HepG2 (cell line): ENCODE results near the gene NECAB2. TPM values are rescaled to one million over a fixed set of nuclear protein-coding genes. Genes with fewer than 3 reads are reported as not detected.

Experiments used
- ATAC-seq: fragments of 200-7000 bp; cut with Tn5 transposase; 3 replicates; pipeline ENCODE4 v1.9.1; 2020; ENCODE audit warnings: mild to moderate bottlenecking, moderate library complexity
- BruUV-seq: library from RNA; stranded (reverse); fragments of 400-500 nt; replicated peaks from 2 replicates; lab custom pipeline; 2021; lab: Mats Ljungman, UMichigan
- CTCF ChIA-PET: fragments of 300-600 bp; formaldehyde crosslinking; extraction: SDS; loops from one replicate; lab custom pipeline; 2021; ENCODE audit warnings: low total read pairs, inconsistent platforms, low intra/inter-chr PET ratio; lab: Yijun Ruan, JAX
- POLR2A ChIA-PET: fragments of 350-600 bp; sonication (Branson Sonifier 250); formaldehyde crosslinking; loops from one replicate; lab custom pipeline; 2020; ENCODE audit warnings: antibody characterized with exemption, inconsistent platforms; lab: Yijun Ruan, JAX
- DNase-seq: peaks from one replicate; pipeline ENCODE4 v3.0.0-alpha.2; 2015; ENCODE audit warnings: low spot score
- FAIRE-seq: peaks from 3 replicates; lab custom pipeline; 2011; peaks lifted over from hg19 to GRCh38; lab: Jason Lieb, UNC
- H2AFZ ChIP-seq: one replicate; pipeline ENCODE4 v1.6.1; 2011; ENCODE audit warnings: low read length, inconsistent platforms
- H3K27ac ChIP-seq: fragments of 300-600 bp; 3 replicates; pipeline ENCODE4 v1.8.0; 2011; ENCODE audit warnings: mixed run types, mild to moderate bottlenecking, mixed read lengths, low read length, inconsistent platforms; ENCODE audit not compliant: insufficient read depth; ENCODE audit errors: extremely low read length
- H3K27me3 ChIP-seq, 2 experiments: fragments of 200-600 bp in 1 of 2; 2 replicates in 1 of 2; 3 replicates in 1 of 2; pipeline versions ENCODE4 v1.6.0 to v1.8.0; 2011; ENCODE audit warnings: low read length in 2 of 2, mild to moderate bottlenecking in 2 of 2, moderate library complexity in 2 of 2, inconsistent platforms in 1 of 2; ENCODE audit not compliant: insufficient read depth in 2 of 2, control insufficient read depth in 1 of 2
- H3K36me3 ChIP-seq, 2 experiments: fragments of 200-600 bp in 1 of 2; replicated peaks in 1 of 2; 2 replicates in 1 of 2; 3 replicates in 1 of 2; pipeline versions ENCODE4 v1.5.1 to v1.8.0; 2011; ENCODE audit warnings: low read length in 2 of 2, inconsistent platforms in 1 of 2; ENCODE audit not compliant: insufficient read depth in 2 of 2, control insufficient read depth in 1 of 2
- H3K4me1 ChIP-seq: 2 replicates; pipeline ENCODE4 v1.5.1; 2012; ENCODE audit warnings: low read length, inconsistent platforms; ENCODE audit not compliant: insufficient read depth
- H3K4me2 ChIP-seq: 2 replicates; pipeline ENCODE4 v1.6.0; 2011; ENCODE audit warnings: low read depth, low read length, inconsistent platforms
- H3K4me3 ChIP-seq, 3 experiments: fragments of 200-600 bp in 1 of 3; sonication (generic), shearing (Covaris generic) in 1 of 3; replicated peaks in 1 of 3; 2 replicates each; pipeline ENCODE4 v1.5.1; 2011 to 2016; ENCODE audit warnings: low read length in 3 of 3, inconsistent platforms in 2 of 3, low read depth in 2 of 3, mild to moderate bottlenecking in 2 of 3, control low read depth in 1 of 3, mixed read lengths in 1 of 3; ENCODE audit not compliant: insufficient read depth in 1 of 3
- H3K79me2 ChIP-seq: one replicate; pipeline ENCODE4 v1.6.1; 2011; ENCODE audit warnings: low read length, inconsistent platforms; ENCODE audit not compliant: insufficient read depth
- H3K9ac ChIP-seq: 2 replicates; pipeline ENCODE4 v1.6.0; 2011; ENCODE audit warnings: mild to moderate bottlenecking, low read depth, low read length, inconsistent platforms; ENCODE audit not compliant: insufficient read depth
- H3K9me3 ChIP-seq: 2 replicates; pipeline ENCODE4 v1.5.1; 2012; ENCODE audit warnings: mild to moderate bottlenecking, low read length
- H4K20me1 ChIP-seq: 2 replicates; pipeline ENCODE4 v1.6.0; 2011; ENCODE audit warnings: inconsistent platforms, mild to moderate bottlenecking, low read length, moderate library complexity; ENCODE audit not compliant: insufficient read depth
- EHMT2 ChIP-seq: fragments of 200-600 bp; sonication (generic); IDR thresholded peaks from 2 replicates; pipeline ENCODE4 v1.7.0; 2017; ENCODE audit warnings: antibody characterized with exemption, low read depth, low read length, borderline replicate concordance
- HNRNPH1 ChIP-seq: fragments of 200-400 bp; formaldehyde crosslinking; optimal IDR thresholded peaks from 2 replicates; pipeline ENCODE3; 2017; ENCODE audit warnings: mild to moderate bottlenecking, low read depth, low read length
- LCORL ChIP-seq, 2 experiments: fragments of 450-650 bp in 1 of 2; sonication (generic) in 1 of 2; formaldehyde crosslinking in 1 of 2; IDR thresholded peaks; 2 replicates each; pipeline versions ENCODE4 v1.5.0 to v1.6.1; 2017 to 2020; ENCODE audit warnings: antibody characterized with exemption in 1 of 2, missing genetic modification reagents in 1 of 2
- MEF2D ChIP-seq: sonication (generic); formaldehyde crosslinking; IDR thresholded peaks from 2 replicates; pipeline ENCODE4 v1.5.1; 2020; ENCODE audit warnings: mild to moderate bottlenecking, missing genetic modification reagents
- PPARG ChIP-seq: conservative IDR thresholded peaks from 2 replicates; pipeline ENCODE4 v1.6.1; 2016; ENCODE audit warnings: missing biosample characterization, missing genetic modification reagents
- RCOR2 ChIP-seq: IDR thresholded peaks from 2 replicates; pipeline ENCODE4 v1.6.1; 2016; ENCODE audit warnings: missing biosample characterization, missing genetic modification reagents
- RFXAP ChIP-seq: sonication (generic); formaldehyde crosslinking; IDR thresholded peaks from 2 replicates; pipeline ENCODE4 v1.4.0; 2020; ENCODE audit warnings: missing genetic modification reagents, borderline replicate concordance
- SRSF9 ChIP-seq: fragments of 200-400 bp; formaldehyde crosslinking; IDR thresholded peaks from 2 replicates; pipeline ENCODE4 v1.6.1; 2018; ENCODE audit warnings: borderline replicate concordance, mild to moderate bottlenecking, low read depth, low read length; ENCODE audit not compliant: insufficient read depth, poor library complexity, severe bottlenecking
- ZFP37 ChIP-seq: sonication (generic); formaldehyde crosslinking; IDR thresholded peaks from 2 replicates; pipeline ENCODE4 v1.4.0; 2020; ENCODE audit warnings: missing genetic modification reagents, borderline replicate concordance
- ZNF10 ChIP-seq: sonication (generic); formaldehyde crosslinking; IDR thresholded peaks from 2 replicates; pipeline ENCODE4 v1.4.0; 2020; ENCODE audit warnings: mild to moderate bottlenecking, low read depth, missing genetic modification reagents, borderline replicate concordance
- ZNF101 ChIP-seq: sonication (generic); formaldehyde crosslinking; IDR thresholded peaks from 2 replicates; pipeline ENCODE4 v1.4.0; 2020; ENCODE audit warnings: mild to moderate bottlenecking, low read depth, missing genetic modification reagents, borderline replicate concordance
- ZNF17 ChIP-seq: sonication (generic); formaldehyde crosslinking; IDR thresholded peaks from 2 replicates; pipeline ENCODE4 v1.5.0; 2020; ENCODE audit warnings: mild to moderate bottlenecking, missing genetic modification reagents
- ZNF367 ChIP-seq: sonication (generic); formaldehyde crosslinking; IDR thresholded peaks from 2 replicates; pipeline ENCODE4 v1.4.0; 2020; ENCODE audit warnings: missing genetic modification reagents, borderline replicate concordance
- ZNF468 ChIP-seq: sonication (generic); formaldehyde crosslinking; IDR thresholded peaks from 2 replicates; pipeline ENCODE4 v1.8.0; 2022; ENCODE audit warnings: mild to moderate bottlenecking, moderate library complexity, missing genetic modification reagents
- ZNF530 ChIP-seq: sonication (generic); formaldehyde crosslinking; IDR thresholded peaks from 2 replicates; pipeline ENCODE4 v1.5.0; 2020; ENCODE audit warnings: low read depth, mild to moderate bottlenecking, missing genetic modification reagents
- ZNF816 ChIP-seq: sonication (generic); formaldehyde crosslinking; IDR thresholded peaks from 2 replicates; pipeline ENCODE4 v1.8.0; 2022; ENCODE audit warnings: missing genetic modification reagents, mild to moderate bottlenecking, borderline replicate concordance
- WGBS: methylation state at CpG from one replicate; pipeline ENCODE4 v1.1.6; 2017; ENCODE audit warnings: low lambda C conversion rate; 5-methylcytosine and 5-hydroxymethylcytosine counted together
- in situ Hi-C: cut with HindIII; loops from 2 replicates; pipeline ENCODE4 v1.10.0; 2017; ENCODE audit warnings: low pct_unique_long_range_greater_than_20kb; ENCODE audit not compliant: extremely low pct_ligation_motif_present
- intact Hi-C: fragments of 100-400 bp; cut with micrococcal nuclease; formaldehyde crosslinking; loops from one replicate; pipeline ENCODE4 v1.10.0; 2022; ENCODE audit not compliant: unreplicated experiment
- polyA plus RNA-seq, 8 experiments: library from polyadenylated mRNA; depleted of rRNA in 3 of 8; stranded (reverse) in 7 of 8; unstranded in 1 of 8; fragments of >200 nt; fragmentation: Illumina TruSeq in 4 of 8; extraction: Trizol in 4 of 8; gene quantifications; 2 replicates each; pipeline versions ENCODE4 v1.2.1 to v1.2.3, GENCODE V29; 2011 to 2016; ENCODE audit warnings: low read depth in 4 of 8, missing spikeins in 1 of 8, mixed read lengths in 1 of 8; ENCODE audit not compliant: insufficient read depth in 1 of 8
- total RNA-seq, 5 experiments: library from RNA; depleted of rRNA; stranded (reverse); fragments of >200 nt; fragmentation: Illumina TruSeq; extraction: Trizol; gene quantifications; 2 replicates each; pipeline ENCODE4 v1.2.3, GENCODE V29; 2016; ENCODE audit warnings: low read depth in 1 of 5
- TF ChIP-seq, protein P1 (sequence below): sonication (generic); formaldehyde crosslinking; IDR thresholded peaks from 2 replicates; pipeline ENCODE4 v1.4.0; 2020; ENCODE audit warnings: missing genetic modification reagents
- TF ChIP-seq, protein P2 (sequence below): sonication (generic); formaldehyde crosslinking; conservative IDR thresholded peaks from 2 replicates; pipeline ENCODE4 v1.5.0; 2020; ENCODE audit warnings: missing genetic modification reagents

Gene NECAB2
- total and polyA plus RNA-seq, 2 of the 13 experiments (the other 11 are each of a cell fraction or from before 2014, with no cell fraction given) = 0.21 to 0.49 TPM

DNA sequence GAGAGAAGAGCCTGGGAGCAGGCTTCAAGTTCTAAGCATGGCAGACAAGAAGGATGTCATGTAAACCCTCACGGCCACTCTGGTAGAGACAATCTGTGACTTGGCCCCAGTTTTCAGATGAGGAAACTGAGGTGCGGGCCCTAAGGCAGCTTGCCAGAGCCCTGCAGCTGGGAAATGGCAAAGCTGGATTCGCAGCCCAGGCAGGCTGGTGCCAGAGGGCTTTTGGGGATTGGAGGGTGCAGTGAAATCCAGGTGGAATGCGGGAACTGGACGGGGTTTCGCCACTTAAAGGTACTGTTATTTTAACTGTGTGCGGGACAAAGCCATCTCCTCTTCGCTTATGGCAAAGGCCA, 15.5 kb upstream of the NECAB2 start (continued):
- TF ChIP-seq, protein P1, sequence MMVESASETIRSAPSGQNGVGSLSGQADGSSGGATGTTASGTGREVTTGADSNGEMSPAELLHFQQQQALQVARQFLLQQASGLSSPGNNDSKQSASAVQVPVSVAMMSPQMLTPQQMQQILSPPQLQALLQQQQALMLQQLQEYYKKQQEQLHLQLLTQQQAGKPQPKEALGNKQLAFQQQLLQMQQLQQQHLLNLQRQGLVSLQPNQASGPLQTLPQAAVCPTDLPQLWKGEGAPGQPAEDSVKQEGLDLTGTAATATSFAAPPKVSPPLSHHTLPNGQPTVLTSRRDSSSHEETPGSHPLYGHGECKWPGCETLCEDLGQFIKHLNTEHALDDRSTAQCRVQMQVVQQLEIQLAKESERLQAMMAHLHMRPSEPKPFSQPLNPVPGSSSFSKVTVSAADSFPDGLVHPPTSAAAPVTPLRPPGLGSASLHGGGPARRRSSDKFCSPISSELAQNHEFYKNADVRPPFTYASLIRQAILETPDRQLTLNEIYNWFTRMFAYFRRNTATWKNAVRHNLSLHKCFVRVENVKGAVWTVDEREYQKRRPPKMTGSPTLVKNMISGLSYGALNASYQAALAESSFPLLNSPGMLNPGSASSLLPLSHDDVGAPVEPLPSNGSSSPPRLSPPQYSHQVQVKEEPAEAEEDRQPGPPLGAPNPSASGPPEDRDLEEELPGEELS (CRISPR knock-in tag) = no peak
- no peak for TF ChIP-seq ZNF468
- no peak for TF ChIP-seq ZFP37 (CRISPR knock-in tag)
- peak; percentile 53; the same call in 1 of the 2 replicates for TF ChIP-seq ZNF816
- TF ChIP-seq LCORL (IDR thresholded peaks at IDR 0.05) = peak; percentile 57; the same call in 1 of the 2 replicates
- no peak for TF ChIP-seq LCORL (CRISPR knock-in tag; IDR thresholded peaks at IDR 0.05)
- peak; percentile 66; the same call in 1 of the 2 replicates for TF ChIP-seq RCOR2 (CRISPR knock-in tag)

DNA sequence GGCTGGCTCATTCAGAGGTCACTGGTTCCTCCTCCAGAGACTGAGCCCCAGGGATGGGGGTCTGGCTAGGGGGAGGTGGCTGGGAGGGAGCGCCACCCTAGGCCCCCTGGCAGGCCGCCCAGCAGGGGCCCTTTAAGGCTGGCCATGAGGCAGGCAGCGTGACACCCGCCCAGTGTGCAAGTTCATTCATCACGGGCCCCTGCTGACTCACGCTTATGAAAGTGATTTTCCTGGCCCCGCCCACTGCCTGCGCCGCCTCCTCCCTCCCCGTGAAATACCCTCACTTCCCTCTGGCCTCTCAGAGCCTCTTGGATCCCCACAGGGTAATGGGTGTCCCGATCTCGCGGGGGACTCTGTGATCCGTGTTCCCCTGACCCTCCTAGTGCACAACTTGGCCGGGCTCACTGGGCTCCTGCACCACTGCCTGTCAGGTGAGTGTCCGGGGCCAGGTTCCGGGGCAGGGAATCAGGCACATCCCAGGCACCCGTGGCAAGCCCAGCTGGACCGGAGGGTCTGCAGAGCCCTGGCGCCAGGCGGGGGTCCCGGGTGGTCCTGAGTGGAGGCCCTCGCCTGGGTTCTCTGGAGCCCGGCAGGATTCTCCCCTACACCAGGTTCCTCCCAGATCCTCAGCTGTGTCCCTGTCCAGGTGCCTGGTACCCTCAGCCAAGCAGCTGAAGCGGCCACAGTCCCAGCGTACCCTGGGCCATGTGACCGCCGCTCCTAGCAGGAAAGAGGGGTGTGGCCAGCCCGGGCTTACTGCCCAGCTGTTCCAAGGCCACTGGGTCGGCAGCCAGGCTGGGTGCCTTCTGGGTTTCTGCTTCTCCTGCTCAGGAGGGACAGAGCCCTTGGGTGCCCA, 14.9 kb upstream of the NECAB2 start, which contains the start of gene OSGIN1:
Gene OSGIN1, plus strand, starts transcription at position 301 of the 856 bp plus-strand sequence. CDS start 4,432 bp downstream, outside the sequence.
- Histone ChIP-seq H3K4me1 (peaks cover 74% of the 10 kb centered on the region), H3K79me2 (peaks cover 24% of the 10 kb centered on the region), H3K27ac (peak within 1 kb of the TSS; percentile 94), H3K36me3 (peaks cover 14 to 28% of the 10 kb centered on the region in 2 experiments), H3K4me2 (peak within 1 kb of the TSS; percentile 97), H2AFZ (no peak within 1 kb of the TSS), H4K20me1 (peaks cover 34% of the 10 kb centered on the region), H3K9me3 (no peaks in the 10 kb centered on the region), H3K4me3 (peak within 1 kb of the TSS; percentile 80 to 90 (median 83)), H3K9ac (peak within 1 kb of the TSS; percentile 87), H3K27me3 (no peaks in the 10 kb centered on the region; a peak in 1 of 5 replicates)
- intact Hi-C loops (loop anchor here (1.0 to 10.0 kb wide), 4 partner anchors 10 to 224 kb away; partner anchors contain the start of gene MLYCD), in situ Hi-C loops (loop anchor here (25.0 kb wide), 1 partner anchor 234 kb away; the partner anchor contains the start of genes ADAD2 and TAF1C)
- ATAC-seq (peak; percentile 87), DNase-seq (peak; percentile 95), FAIRE-seq (peak; percentile 70)
- 0% methylated on average over 7 of the region's 30 CpGs for WGBS
- BruUV-seq = no TSS peak
- CTCF ChIA-PET = interaction anchor here (5.5 kb wide), 1 partner anchor 26 kb away, joined by 31 read pairs; no protein-coding TSS in a partner anchor
- POLR2A ChIA-PET = interaction anchor here (0.7 to 3.4 kb wide), 14 partner anchors 10 to 234 kb away, joined by 3 to 58 read pairs (median 10); partner anchors contain the start of genes MBTPS1, MLYCD, SLC38A8 and TAF1C
- TF ChIP-seq ZNF101 (CRISPR knock-in tag) = 0 out of 2 replicates have a peak, but pooled peaks have one; percentile 2
- peak; percentile 83 for TF ChIP-seq MEF2D (CRISPR knock-in tag)
- 0 out of 2 replicates have a peak, but pooled peaks have one; percentile 80 for TF ChIP-seq RFXAP
- TF ChIP-seq ZNF17 (CRISPR knock-in tag) = peak; percentile 76; the same call in 1 of the 2 replicates
- no peak for TF ChIP-seq HNRNPH1
- no peak for TF ChIP-seq EHMT2
- TF ChIP-seq ZNF10 (CRISPR knock-in tag) = no peak
- no peak for TF ChIP-seq ZNF530
- no peak for TF ChIP-seq SRSF9
- TF ChIP-seq ZNF367 (CRISPR knock-in tag) = 0 out of 2 replicates have a peak, but pooled peaks have one; percentile 66
- TF ChIP-seq, protein P2, sequence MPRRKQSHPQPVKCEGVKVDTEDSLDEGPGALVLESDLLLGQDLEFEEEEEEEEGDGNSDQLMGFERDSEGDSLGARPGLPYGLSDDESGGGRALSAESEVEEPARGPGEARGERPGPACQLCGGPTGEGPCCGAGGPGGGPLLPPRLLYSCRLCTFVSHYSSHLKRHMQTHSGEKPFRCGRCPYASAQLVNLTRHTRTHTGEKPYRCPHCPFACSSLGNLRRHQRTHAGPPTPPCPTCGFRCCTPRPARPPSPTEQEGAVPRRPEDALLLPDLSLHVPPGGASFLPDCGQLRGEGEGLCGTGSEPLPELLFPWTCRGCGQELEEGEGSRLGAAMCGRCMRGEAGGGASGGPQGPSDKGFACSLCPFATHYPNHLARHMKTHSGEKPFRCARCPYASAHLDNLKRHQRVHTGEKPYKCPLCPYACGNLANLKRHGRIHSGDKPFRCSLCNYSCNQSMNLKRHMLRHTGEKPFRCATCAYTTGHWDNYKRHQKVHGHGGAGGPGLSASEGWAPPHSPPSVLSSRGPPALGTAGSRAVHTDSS (CRISPR knock-in tag) = no peak
- TF ChIP-seq PPARG (CRISPR knock-in tag) = 0 out of 2 replicates have a peak, but pooled peaks have one; percentile 51
